SK-N-SH (cell line): ENCODE data around the gene DMRT3. TPM values are rescaled to one million over a fixed set of nuclear protein-coding genes. Genes with fewer than 3 reads are reported as not detected.

ENCODE experiments used
- CTCF ChIA-PET: fragments of 300-600, 350-600 bp; formaldehyde crosslinking; extraction: SDS; loops from one replicate; lab custom pipeline; 2021; lab: Yijun Ruan, JAX
- POLR2A ChIA-PET: fragments of 350-600 bp; sonication (Branson Sonifier 250); formaldehyde crosslinking; extraction: SDS; loops from one replicate; lab custom pipeline; 2020; ENCODE audit warnings: antibody characterized with exemption, inconsistent platforms; lab: Yijun Ruan, JAX
- DNase-seq: peaks from one replicate; pipeline ENCODE4 v3.0.0; 2012
- H2AFZ ChIP-seq: fragments of 200-600 bp; sonication (generic); 2 replicates; pipeline ENCODE4 v1.8.1; 2016; ENCODE audit warnings: antibody characterized with exemption, mild to moderate bottlenecking, low read depth
- H3F3A ChIP-seq: fragments of 200-600 bp; sonication (generic); replicated peaks from 2 replicates; pipeline ENCODE3; 2016; ENCODE audit warnings: antibody characterized with exemption, mild to moderate bottlenecking; ENCODE audit not compliant: insufficient read depth
- H3K27ac ChIP-seq, 2 experiments: fragments of 200-500 bp in 1 of 2; fragments of 200-600 bp in 1 of 2; sonication (Bioruptor generic) in 1 of 2; sonication (generic), shearing (Covaris generic) in 1 of 2; 2 replicates each; pipeline versions ENCODE4 v1.5.1 to v1.6.1; 2014 to 2016; ENCODE audit warnings: low read depth in 2 of 2, inconsistent platforms in 1 of 2, low read length in 1 of 2, mild to moderate bottlenecking in 1 of 2, mixed read lengths in 1 of 2
- H3K27me3 ChIP-seq: fragments of 200-600 bp; sonication (generic), shearing (Covaris generic); 2 replicates; pipeline ENCODE4 v1.6.1; 2016; ENCODE audit warnings: mixed run types; ENCODE audit not compliant: insufficient read depth
- H3K36me3 ChIP-seq, 2 experiments: fragments of 200-500 bp in 1 of 2; fragments of 200-600 bp in 1 of 2; sonication (Bioruptor generic) in 1 of 2; sonication (generic) in 1 of 2; replicated peaks in 1 of 2; 2 replicates each; pipeline versions ENCODE3 to v1.5.1; 2014 to 2016; ENCODE audit warnings: low read length in 1 of 2, mild to moderate bottlenecking in 1 of 2; ENCODE audit not compliant: insufficient read depth in 2 of 2, control insufficient read depth in 1 of 2
- H3K4me1 ChIP-seq, 2 experiments: fragments of 200-500 bp in 1 of 2; fragments of 200-600 bp in 1 of 2; sonication (Bioruptor generic) in 1 of 2; sonication (generic), shearing (Covaris generic) in 1 of 2; 2 replicates each; pipeline versions ENCODE4 v1.5.1 to v1.6.1; 2014 to 2016; ENCODE audit warnings: low read depth in 1 of 2, low read length in 1 of 2, mixed run types in 1 of 2; ENCODE audit not compliant: insufficient read depth in 2 of 2, control insufficient read depth in 1 of 2
- H3K4me2 ChIP-seq: fragments of 200-600 bp; sonication (generic), shearing (Covaris generic); 2 replicates; pipeline ENCODE4 v1.6.1; 2017; ENCODE audit warnings: mixed run types
- H3K4me3 ChIP-seq, 2 experiments: fragments of 200-500 bp in 1 of 2; fragments of 200-600 bp in 1 of 2; sonication (Bioruptor generic) in 1 of 2; sonication (generic), shearing (Covaris generic) in 1 of 2; 2 replicates each; pipeline versions ENCODE4 v1.5.1 to v1.8.1; 2014 to 2016; ENCODE audit warnings: low read depth in 2 of 2, inconsistent platforms in 1 of 2, low read length in 1 of 2, mild to moderate bottlenecking in 1 of 2, mixed read lengths in 1 of 2, moderate library complexity in 1 of 2
- H3K79me2 ChIP-seq: fragments of 200-600 bp; sonication (generic); 2 replicates; pipeline ENCODE4 v1.8.1; 2017; ENCODE audit warnings: mild to moderate bottlenecking; ENCODE audit not compliant: insufficient read depth
- H3K9ac ChIP-seq: fragments of 200-600 bp; sonication (generic); 2 replicates; pipeline ENCODE4 v1.6.1; 2017; ENCODE audit warnings: mixed run types
- H3K9me2 ChIP-seq: fragments of 200-600 bp; sonication (generic); 2 replicates; pipeline ENCODE4 v1.6.1; 2017; ENCODE audit warnings: mixed run types
- H3K9me3 ChIP-seq: fragments of 200-600 bp; sonication (generic); 2 replicates; pipeline ENCODE4 v1.6.1; 2017; ENCODE audit warnings: mixed run types, mild to moderate bottlenecking, moderate library complexity
- H4K20me1 ChIP-seq: fragments of 200-600 bp; sonication (generic); 2 replicates; pipeline ENCODE4 v1.6.1; 2017; ENCODE audit warnings: mild to moderate bottlenecking, mixed run types; ENCODE audit not compliant: insufficient read depth
- EP300 ChIP-seq, 2 experiments: IDR thresholded peaks; 2 replicates each; pipeline versions ENCODE4 v1.4.0 to v1.6.1; 2012; ENCODE audit warnings: borderline replicate concordance in 1 of 2, low read depth in 1 of 2, low read length in 1 of 2
- FOXM1 ChIP-seq: IDR thresholded peaks from 2 replicates; pipeline ENCODE4 v1.4.0; 2012; ENCODE audit warnings: low read depth, mild to moderate bottlenecking
- GATA2 ChIP-seq: sonication (generic); formaldehyde crosslinking; IDR thresholded peaks from 2 replicates; pipeline ENCODE4 v1.5.0; 2020; ENCODE audit warnings: mild to moderate bottlenecking, missing genetic modification reagents
- JUND ChIP-seq: IDR thresholded peaks from 2 replicates; pipeline ENCODE4 v1.4.0; 2012
- MEF2A ChIP-seq: IDR thresholded peaks from 2 replicates; pipeline ENCODE4 v1.4.0; 2012; ENCODE audit warnings: low read depth, borderline replicate concordance
- MXI1 ChIP-seq: IDR thresholded peaks from 2 replicates; pipeline ENCODE4 v1.6.1; 2012; ENCODE audit warnings: mild to moderate bottlenecking, low read depth, low read length, improper control_type of control experiment
- NFIC ChIP-seq: IDR thresholded peaks from 2 replicates; pipeline ENCODE4 v1.4.0; 2012; ENCODE audit warnings: borderline replicate concordance
- NRF1 ChIP-seq: IDR thresholded peaks from 2 replicates; pipeline ENCODE4 v1.6.1; 2012; ENCODE audit warnings: low read depth, mild to moderate bottlenecking, low read length
- RFX5 ChIP-seq: IDR thresholded peaks from 2 replicates; pipeline ENCODE4 v1.6.1; 2012; ENCODE audit warnings: mild to moderate bottlenecking, improper control_type of control experiment, low read length
- RXRA ChIP-seq: IDR thresholded peaks from 2 replicates; pipeline ENCODE4 v1.4.0; 2012; ENCODE audit warnings: low read depth, mild to moderate bottlenecking, borderline replicate concordance
- TAF1 ChIP-seq: IDR thresholded peaks from 2 replicates; pipeline ENCODE4 v1.6.1; 2012; ENCODE audit warnings: low read depth, mild to moderate bottlenecking, low read length, moderate library complexity, borderline replicate concordance
- TEAD4 ChIP-seq: IDR thresholded peaks from 2 replicates; pipeline ENCODE4 v1.4.0; 2012; ENCODE audit warnings: mild to moderate bottlenecking, borderline replicate concordance; ENCODE audit not compliant: insufficient read depth
- USF2 ChIP-seq: fragments of 150-350 bp; IDR thresholded peaks from 2 replicates; pipeline ENCODE4 v1.6.1; 2017; ENCODE audit warnings: antibody characterized with exemption, low read length, low read depth, borderline replicate concordance
- WGBS: methylation state at CpG from one replicate; pipeline ENCODE4 v1.1.6; 2017; ENCODE audit warnings: low lambda C conversion rate; 5-methylcytosine and 5-hydroxymethylcytosine counted together
- polyA plus RNA-seq, 3 experiments: library from polyadenylated mRNA; depleted of rRNA; stranded (reverse); fragments of >200 nt; gene quantifications; 2 replicates each; pipeline ENCODE4 v1.2.3, GENCODE V29; 2012
- TF ChIP-seq, protein P1 (sequence below): IDR thresholded peaks from 2 replicates; pipeline ENCODE4 v1.4.0; 2012; ENCODE audit warnings: low read depth, borderline replicate concordance
- TF ChIP-seq, protein P2 (sequence below): IDR thresholded peaks from 2 replicates; pipeline ENCODE4 v1.4.0; 2012; ENCODE audit warnings: low read depth, borderline replicate concordance

Gene DMRT3
- polyA plus RNA-seq, 1 of the 3 experiments (the other 2 are of a cell fraction), result not detected

DNA sequence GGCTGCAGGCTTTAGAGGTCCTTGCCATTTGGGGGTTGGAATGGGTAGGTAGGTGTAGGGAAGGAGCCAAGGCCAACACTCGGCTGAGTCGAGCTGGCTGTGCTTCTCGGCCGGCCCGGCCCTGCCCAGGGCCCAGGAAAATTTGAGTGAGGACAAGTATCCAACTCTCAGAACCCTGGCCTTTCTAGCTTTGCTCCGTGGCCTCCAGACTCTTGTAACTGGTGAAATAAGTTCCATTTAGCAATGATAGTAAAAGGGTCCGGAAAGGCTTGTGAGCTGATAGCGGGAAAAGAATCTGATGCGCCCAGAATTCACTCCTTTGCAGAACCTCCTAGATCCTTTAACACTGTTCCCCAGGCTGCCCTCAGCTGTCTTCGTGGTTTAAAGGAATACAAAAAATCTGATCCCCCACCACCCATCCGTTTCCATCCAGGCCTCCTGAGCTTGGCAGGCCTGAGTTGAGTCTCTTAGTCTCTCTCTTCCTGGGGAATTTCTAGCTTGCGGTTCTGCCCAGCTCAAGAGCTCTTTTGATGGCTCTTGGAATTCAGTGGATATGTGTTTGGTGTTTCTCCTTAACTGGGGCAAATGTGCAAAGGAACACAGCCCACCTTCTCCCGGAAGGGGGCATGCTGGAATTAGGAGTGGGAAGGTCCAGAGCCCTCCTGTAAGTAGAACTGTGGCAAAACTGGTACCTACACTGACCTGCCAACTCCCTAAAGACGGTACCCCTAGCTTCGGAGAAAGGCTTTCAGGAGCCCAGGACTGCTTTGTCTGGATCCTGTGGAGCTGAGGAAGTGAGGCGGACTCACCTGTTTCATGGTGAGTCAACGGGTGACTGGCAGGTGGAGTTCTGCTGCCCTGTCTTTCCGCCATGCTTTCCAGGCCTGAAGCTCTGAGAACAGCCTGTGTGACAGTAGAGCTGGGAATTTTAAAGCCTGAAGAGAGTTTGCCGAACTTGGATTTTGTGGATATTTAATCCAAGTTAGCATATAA, 1.7 kb downstream of the DMRT3 start:
- TF ChIP-seq MEF2A (no peak), FOXM1 (no peak), MXI1 (no peak), NFIC (no peak), RFX5 (no peak), TAF1 (no peak), NRF1 (no peak), USF2 (no peak)
- TF ChIP-seq, protein P1, sequence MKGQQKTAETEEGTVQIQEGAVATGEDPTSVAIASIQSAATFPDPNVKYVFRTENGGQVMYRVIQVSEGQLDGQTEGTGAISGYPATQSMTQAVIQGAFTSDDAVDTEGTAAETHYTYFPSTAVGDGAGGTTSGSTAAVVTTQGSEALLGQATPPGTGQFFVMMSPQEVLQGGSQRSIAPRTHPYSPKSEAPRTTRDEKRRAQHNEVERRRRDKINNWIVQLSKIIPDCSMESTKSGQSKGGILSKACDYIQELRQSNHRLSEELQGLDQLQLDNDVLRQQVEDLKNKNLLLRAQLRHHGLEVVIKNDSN, result no peak
- TF ChIP-seq, protein P2, sequence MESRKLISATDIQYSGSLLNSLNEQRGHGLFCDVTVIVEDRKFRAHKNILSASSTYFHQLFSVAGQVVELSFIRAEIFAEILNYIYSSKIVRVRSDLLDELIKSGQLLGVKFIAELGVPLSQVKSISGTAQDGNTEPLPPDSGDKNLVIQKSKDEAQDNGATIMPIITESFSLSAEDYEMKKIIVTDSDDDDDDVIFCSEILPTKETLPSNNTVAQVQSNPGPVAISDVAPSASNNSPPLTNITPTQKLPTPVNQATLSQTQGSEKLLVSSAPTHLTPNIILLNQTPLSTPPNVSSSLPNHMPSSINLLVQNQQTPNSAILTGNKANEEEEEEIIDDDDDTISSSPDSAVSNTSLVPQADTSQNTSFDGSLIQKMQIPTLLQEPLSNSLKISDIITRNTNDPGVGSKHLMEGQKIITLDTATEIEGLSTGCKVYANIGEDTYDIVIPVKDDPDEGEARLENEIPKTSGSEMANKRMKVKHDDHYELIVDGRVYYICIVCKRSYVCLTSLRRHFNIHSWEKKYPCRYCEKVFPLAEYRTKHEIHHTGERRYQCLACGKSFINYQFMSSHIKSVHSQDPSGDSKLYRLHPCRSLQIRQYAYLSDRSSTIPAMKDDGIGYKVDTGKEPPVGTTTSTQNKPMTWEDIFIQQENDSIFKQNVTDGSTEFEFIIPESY, result no peak
- Histone ChIP-seq H3K9ac (no peak overlapping the region), H4K20me1 (no peaks in the 10 kb centered on the region), H3K4me1 (no peaks in the 10 kb centered on the region), H3K27ac (no peak overlapping the region), H2AFZ (no peak overlapping the region), H3K9me2 (no peaks in the 10 kb centered on the region), H3K9me3 (no peaks in the 10 kb centered on the region), H3K36me3 (no peaks in the 10 kb centered on the region), H3F3A (no peaks in the 10 kb centered on the region), H3K4me3 (no peak overlapping the region), H3K27me3 (peaks cover 84% of the 10 kb centered on the region), H3K79me2 (no peaks in the 10 kb centered on the region), H3K4me2 (no peak overlapping the region)
- WGBS, result 15% methylated on average over 12 of the region's 19 CpGs
- ChIA-PET CTCF (interaction anchor here (1.1 to 1.6 kb wide), 4 partner anchors 8 to 50 kb away, joined by 3 to 5 read pairs (median 4); no protein-coding TSS in a partner anchor), POLR2A (no interaction called here)
- no peak for DNase-seq

- no peak for TF ChIP-seq GATA2
- no peak for TF ChIP-seq RXRA
- TF ChIP-seq RFX5, result no peak
- no peak for TF ChIP-seq JUND
- no peak for TF ChIP-seq TEAD4
- no peak for TF ChIP-seq EP300 (IDR thresholded peaks at IDR 0.05; ENCODE audit: borderline replicate concordance in 1 of 2, low read depth in 1 of 2, low read length in 1 of 2)
- no peak for TF ChIP-seq NRF1
- Histone ChIP-seq H3K4me3 (no peak overlapping the region), H3K36me3 (no peaks in the 10 kb centered on the region), H3K27ac (no peak overlapping the region), H3F3A (no peaks in the 10 kb centered on the region), H4K20me1 (no peaks in the 10 kb centered on the region), H2AFZ (no peak overlapping the region), H3K27me3 (peaks cover 66% of the 10 kb centered on the region), H3K4me2 (no peak overlapping the region), H3K9ac (no peak overlapping the region), H3K9me3 (no peaks in the 10 kb centered on the region), H3K79me2 (no peaks in the 10 kb centered on the region), H3K9me2 (no peaks in the 10 kb centered on the region), H3K4me1 (no peaks in the 10 kb centered on the region)
- ChIA-PET CTCF (interaction anchor here (0.7 kb wide), 1 partner anchor 17 kb away, joined by 3 read pairs; no protein-coding TSS in a partner anchor), POLR2A (no interaction called here)
- WGBS, result 0% methylated on average over 2 of the region's 2 CpGs
- no peak for DNase-seq
Observed at GRCh38 chr9:979983-980382, 3.5 kb downstream of the DMRT3 start.
